WERI-Rb-1 (cell line): ENCODE data around the gene LINGO4.
"Not testable (repeated sequence)": the region's sequence is repeated elsewhere in the genome, so short reads cannot be mapped to it uniquely, and the experiment has no call there.

Source experiments
- DNase-seq: peaks from one replicate; pipeline ENCODE4 v3.0.0-alpha.2; 2020
- H3K27ac ChIP-seq: fragments of 250-450 bp; sonication (Bioruptor Pico); 2 replicates; pipeline ENCODE4 v1.5.1; 2020; ENCODE audit warnings: mild to moderate bottlenecking, moderate library complexity
- H3K27me3 ChIP-seq: fragments of 250-450 bp; sonication (Bioruptor Pico); 2 replicates; pipeline ENCODE4 v1.5.1; 2021; ENCODE audit warnings: mild to moderate bottlenecking, low read depth, moderate library complexity; ENCODE audit not compliant: insufficient read depth, severe bottlenecking
- H3K36me3 ChIP-seq: fragments of 250-450 bp; sonication (Bioruptor Pico); 2 replicates; pipeline ENCODE4 v1.5.1; 2020; ENCODE audit warnings: mild to moderate bottlenecking, moderate library complexity
- H3K4me3 ChIP-seq: 2 replicates; pipeline ENCODE4 v1.5.1; 2011; ENCODE audit warnings: low read depth, mild to moderate bottlenecking, control low read depth, low read length
- H3K9me3 ChIP-seq: fragments of 250-450 bp; sonication (Bioruptor Pico); 2 replicates; pipeline ENCODE4 v1.5.1; 2021; ENCODE audit warnings: mild to moderate bottlenecking, moderate library complexity; ENCODE audit not compliant: severe bottlenecking
- TF ChIP-seq, protein P1 (sequence below): IDR thresholded peaks from 2 replicates; pipeline ENCODE4 v1.5.1; 2011; ENCODE audit warnings: low read depth, mild to moderate bottlenecking, control low read depth, inconsistent platforms, low read length

The LINGO4 gene

DNA sequence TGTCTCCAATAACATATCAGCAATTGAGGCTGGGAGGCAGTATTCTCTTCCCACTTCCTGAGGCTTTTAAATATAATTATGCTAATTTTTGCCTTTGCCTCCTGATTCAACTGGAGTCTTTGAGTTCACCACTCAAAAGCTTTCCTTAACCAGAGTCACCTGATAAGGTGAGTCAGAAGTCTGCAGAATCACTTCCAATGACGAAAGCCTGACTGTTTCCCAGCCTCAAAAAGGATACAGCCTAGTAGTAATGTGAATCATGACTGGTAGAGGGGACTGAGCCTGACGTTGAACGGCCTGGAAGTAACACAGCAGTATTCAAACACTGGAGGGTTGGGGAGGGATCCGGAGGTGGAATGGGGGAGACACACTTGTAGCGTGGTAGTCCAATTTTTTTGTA, 31.5 kb downstream of the LINGO4 start:
- H3K36me3 ChIP-seq: peaks cover 53% of the 10 kb centered on the region
- no peaks in the 10 kb centered on the region for H3K27me3 ChIP-seq
- no peak overlapping the region for H3K4me3 ChIP-seq
- TF ChIP-seq, protein P1, sequence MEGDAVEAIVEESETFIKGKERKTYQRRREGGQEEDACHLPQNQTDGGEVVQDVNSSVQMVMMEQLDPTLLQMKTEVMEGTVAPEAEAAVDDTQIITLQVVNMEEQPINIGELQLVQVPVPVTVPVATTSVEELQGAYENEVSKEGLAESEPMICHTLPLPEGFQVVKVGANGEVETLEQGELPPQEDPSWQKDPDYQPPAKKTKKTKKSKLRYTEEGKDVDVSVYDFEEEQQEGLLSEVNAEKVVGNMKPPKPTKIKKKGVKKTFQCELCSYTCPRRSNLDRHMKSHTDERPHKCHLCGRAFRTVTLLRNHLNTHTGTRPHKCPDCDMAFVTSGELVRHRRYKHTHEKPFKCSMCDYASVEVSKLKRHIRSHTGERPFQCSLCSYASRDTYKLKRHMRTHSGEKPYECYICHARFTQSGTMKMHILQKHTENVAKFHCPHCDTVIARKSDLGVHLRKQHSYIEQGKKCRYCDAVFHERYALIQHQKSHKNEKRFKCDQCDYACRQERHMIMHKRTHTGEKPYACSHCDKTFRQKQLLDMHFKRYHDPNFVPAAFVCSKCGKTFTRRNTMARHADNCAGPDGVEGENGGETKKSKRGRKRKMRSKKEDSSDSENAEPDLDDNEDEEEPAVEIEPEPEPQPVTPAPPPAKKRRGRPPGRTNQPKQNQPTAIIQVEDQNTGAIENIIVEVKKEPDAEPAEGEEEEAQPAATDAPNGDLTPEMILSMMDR: no peak
- no peak for DNase-seq
- peaks cover 3% of the 10 kb centered on the region for H3K9me3 ChIP-seq
- H3K27ac ChIP-seq: no peak overlapping the region

DNA sequence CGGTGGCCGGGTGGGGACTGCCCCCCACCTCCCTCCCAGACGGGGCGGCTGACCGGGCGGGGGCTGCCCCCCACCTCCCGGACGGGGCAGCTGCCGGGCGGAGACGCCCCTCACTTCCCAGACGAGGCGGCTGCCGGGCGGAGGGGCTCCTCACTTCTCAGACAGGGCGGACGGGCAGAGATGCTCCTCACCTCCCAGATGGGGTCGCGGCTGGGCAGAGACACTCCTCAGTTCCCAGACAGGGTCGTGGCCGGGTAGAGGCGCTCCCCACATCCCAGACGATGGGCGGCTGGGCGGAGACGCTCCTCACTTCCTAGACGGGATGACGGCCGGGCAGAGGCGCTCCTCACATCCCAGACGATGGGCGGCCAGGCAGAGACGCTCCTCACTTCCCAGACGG, 35.9 kb downstream of the LINGO4 start:
- peaks cover 11% of the 10 kb centered on the region for H3K36me3 ChIP-seq
- not testable (repeated sequence) for H3K4me3 ChIP-seq, H3K27ac ChIP-seq, H3K27me3 ChIP-seq, DNase-seq, H3K9me3 ChIP-seq

GRCh38 chr1:151768351-151769066, 36.7 kb downstream of the LINGO4 start:
- H3K27ac ChIP-seq, DNase-seq, H3K27me3 ChIP-seq, H3K9me3 ChIP-seq, H3K4me3 ChIP-seq, H3K36me3 ChIP-seq: not testable (repeated sequence)

GRCh38 chr1:151763990-151764389, 41.2 kb downstream of the LINGO4 start:
- Histone ChIP-seq H3K4me3 (peak overlapping the region; percentile 73), H3K9me3 (no peaks in the 10 kb centered on the region), H3K36me3 (peaks cover 33% of the 10 kb centered on the region), H3K27ac (peak overlapping the region; percentile 78), H3K27me3 (no peaks in the 10 kb centered on the region)
- no peak for DNase-seq
- TF ChIP-seq, protein P1: no peak

DNA sequence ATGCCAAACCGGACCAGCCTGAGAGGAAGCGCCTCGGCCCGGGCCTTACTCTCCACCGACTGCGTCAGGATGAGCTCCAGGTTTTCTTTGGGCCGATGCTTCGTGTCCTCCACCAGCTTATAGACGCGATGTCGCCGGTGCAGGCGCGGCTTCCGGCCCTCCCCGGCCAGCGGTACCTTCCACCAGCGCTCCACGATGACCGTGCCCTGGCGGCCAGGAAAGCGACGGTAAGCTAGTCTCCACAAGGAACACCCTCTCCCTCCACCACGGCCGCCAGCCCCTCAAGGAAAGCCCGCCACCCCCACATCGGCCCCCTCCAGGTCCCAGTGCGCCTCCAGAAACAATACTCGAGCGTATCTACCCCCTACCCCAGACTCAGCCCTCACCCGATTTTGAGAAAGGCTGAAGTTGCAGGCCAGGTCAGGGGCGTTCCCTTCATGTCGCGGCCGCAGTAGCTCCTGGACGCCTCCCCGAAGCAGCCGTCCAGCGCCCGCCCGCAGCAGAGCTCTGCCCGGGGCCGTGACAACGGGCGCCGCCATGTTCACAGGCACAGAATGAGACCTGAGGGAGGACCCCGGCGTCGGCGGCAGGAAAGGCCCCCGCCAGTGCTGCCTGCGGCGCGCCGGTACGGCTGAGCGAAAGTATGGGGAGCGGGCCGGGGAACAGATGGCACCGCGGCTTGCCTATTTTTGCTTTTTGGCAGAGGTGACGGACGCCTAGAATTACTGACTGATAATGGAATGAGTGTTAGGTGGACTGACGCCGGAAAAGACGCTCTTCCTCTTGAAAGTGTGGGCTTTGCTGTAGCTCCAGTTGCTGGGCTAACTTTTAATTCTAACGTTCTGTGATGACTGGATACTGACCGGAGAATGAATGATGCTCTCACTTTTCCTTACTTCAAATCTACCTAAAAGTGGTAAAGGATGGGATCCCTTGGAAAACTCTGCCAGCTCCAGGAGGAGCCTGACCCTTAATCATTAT, 42.0 kb downstream of the LINGO4 start, which contains the start of gene MRPL9:
MRPL9 (minus strand) TSS at position 556 of the 981 bp plus-strand sequence; CDS start at position 539, 17 bp downstream.
- Histone ChIP-seq H3K9me3 (no peaks in the 10 kb centered on the region), H3K27ac (peak within 1 kb of the TSS; percentile 78), H3K27me3 (no peaks in the 10 kb centered on the region), H3K4me3 (peak within 1 kb of the TSS; percentile 73), H3K36me3 (peaks cover 40% of the 10 kb centered on the region)
- peak; percentile 98 for DNase-seq
- TF ChIP-seq, protein P1: no peak

- Histone ChIP-seq H3K36me3 (peaks cover 63% of the 10 kb centered on the region), H3K27ac (no peak overlapping the region), H3K27me3 (no peaks in the 10 kb centered on the region), H3K4me3 (no peak overlapping the region), H3K9me3 (no peaks in the 10 kb centered on the region)
- TF ChIP-seq, protein P1: no peak
- DNase-seq: no peak
Measured at GRCh38 chr1:151760597-151761385, 44.4 kb downstream of the LINGO4 start.
